ENCODE results near the gene DPYSL3. TPM values are rescaled to one million over a fixed set of nuclear protein-coding genes. Genes with fewer than 3 reads are reported as not detected.

DPYSL3 gene
- polyA plus RNA-seq, 1 donor from 2014 or later, result 689 TPM

- Histone ChIP-seq H3K27ac (ENCODE audit: low read length) (peak overlapping the region; percentile 40), H3K9ac (ENCODE audit: low read length) (no peak overlapping the region), H3F3A (ENCODE audit: insufficient read depth, low read length, poor library complexity, severe bottlenecking) (no peaks in the 10 kb centered on the region), H2AFZ (ENCODE audit: low read depth, low read length) (no peak overlapping the region), H3K36me3 (ENCODE audit: insufficient read depth, low read length) (no peaks in the 10 kb centered on the region), H3K79me2 (replicated peaks; ENCODE audit: insufficient read depth, low read length) (peaks cover 14% of the 10 kb centered on the region), H3K4me3 (ENCODE audit: low read length) (peak overlapping the region; percentile 25), H3K9me3 (ENCODE audit: low read length) (no peaks in the 10 kb centered on the region), H3K4me2 (ENCODE audit: low read length) (peak overlapping the region; percentile 17), H3K9me2 (ENCODE audit: insufficient read depth, low read length) (no peaks in the 10 kb centered on the region), H3K27me3 (ENCODE audit: insufficient read depth, low read depth, low read length) (peaks cover 2% of the 10 kb centered on the region), H4K20me1 (ENCODE audit: insufficient read depth) (no peaks in the 10 kb centered on the region)
- TF ChIP-seq REST (IDR thresholded peaks at IDR 0.05; ENCODE audit: borderline replicate concordance), result peak; percentile 58
- peak; percentile 76 for TF ChIP-seq POLR2AphosphoS5 (IDR thresholded peaks at IDR 0.05)
- no peak for TF ChIP-seq RAD21 (conservative IDR thresholded peaks at IDR 0.05)
- TF ChIP-seq EP300 (conservative IDR thresholded peaks at IDR 0.05; ENCODE audit: poor library complexity, severe bottlenecking), result peak; percentile 86
- no peak for TF ChIP-seq EZH2 (IDR thresholded peaks at IDR 0.05; ENCODE audit: borderline replicate concordance, insufficient read depth, low read length, poor library complexity, severe bottlenecking)
- TF ChIP-seq, protein P1, sequence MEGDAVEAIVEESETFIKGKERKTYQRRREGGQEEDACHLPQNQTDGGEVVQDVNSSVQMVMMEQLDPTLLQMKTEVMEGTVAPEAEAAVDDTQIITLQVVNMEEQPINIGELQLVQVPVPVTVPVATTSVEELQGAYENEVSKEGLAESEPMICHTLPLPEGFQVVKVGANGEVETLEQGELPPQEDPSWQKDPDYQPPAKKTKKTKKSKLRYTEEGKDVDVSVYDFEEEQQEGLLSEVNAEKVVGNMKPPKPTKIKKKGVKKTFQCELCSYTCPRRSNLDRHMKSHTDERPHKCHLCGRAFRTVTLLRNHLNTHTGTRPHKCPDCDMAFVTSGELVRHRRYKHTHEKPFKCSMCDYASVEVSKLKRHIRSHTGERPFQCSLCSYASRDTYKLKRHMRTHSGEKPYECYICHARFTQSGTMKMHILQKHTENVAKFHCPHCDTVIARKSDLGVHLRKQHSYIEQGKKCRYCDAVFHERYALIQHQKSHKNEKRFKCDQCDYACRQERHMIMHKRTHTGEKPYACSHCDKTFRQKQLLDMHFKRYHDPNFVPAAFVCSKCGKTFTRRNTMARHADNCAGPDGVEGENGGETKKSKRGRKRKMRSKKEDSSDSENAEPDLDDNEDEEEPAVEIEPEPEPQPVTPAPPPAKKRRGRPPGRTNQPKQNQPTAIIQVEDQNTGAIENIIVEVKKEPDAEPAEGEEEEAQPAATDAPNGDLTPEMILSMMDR (IDR thresholded peaks at IDR 0.05; ENCODE audit: poor library complexity, severe bottlenecking), result no peak
- TF ChIP-seq TAF1 (IDR thresholded peaks at IDR 0.05; ENCODE audit: low read depth), result no peak
These were observed 5.9 kb downstream of the DPYSL3 start for GRCh38 chr5:147504011-147504410.

- Histone ChIP-seq H3K79me2 (replicated peaks; ENCODE audit: insufficient read depth, low read length) (no peaks in the 10 kb centered on the region), H2AFZ (ENCODE audit: low read depth, low read length) (no peak overlapping the region), H3K4me2 (ENCODE audit: low read length) (no peak overlapping the region), H3K9ac (ENCODE audit: low read length) (no peak overlapping the region), H3K9me2 (ENCODE audit: insufficient read depth, low read length) (no peaks in the 10 kb centered on the region), H3K27me3 (ENCODE audit: insufficient read depth, low read depth, low read length) (no peaks in the 10 kb centered on the region), H4K20me1 (ENCODE audit: insufficient read depth) (no peaks in the 10 kb centered on the region), H3K27ac (ENCODE audit: low read length) (no peak overlapping the region), H3K9me3 (ENCODE audit: low read length) (no peaks in the 10 kb centered on the region), H3K4me3 (ENCODE audit: low read length) (no peak overlapping the region), H3K36me3 (ENCODE audit: insufficient read depth, low read length) (no peaks in the 10 kb centered on the region), H3F3A (ENCODE audit: insufficient read depth, low read length, poor library complexity, severe bottlenecking) (no peaks in the 10 kb centered on the region)
- TF ChIP-seq EZH2 (IDR thresholded peaks at IDR 0.05; ENCODE audit: borderline replicate concordance, insufficient read depth, low read length, poor library complexity, severe bottlenecking) (no peak), REST (IDR thresholded peaks at IDR 0.05; ENCODE audit: borderline replicate concordance) (no peak), EP300 (conservative IDR thresholded peaks at IDR 0.05; ENCODE audit: poor library complexity, severe bottlenecking) (no peak), RAD21 (conservative IDR thresholded peaks at IDR 0.05) (no peak), SMC3 (conservative IDR thresholded peaks at IDR 0.05; ENCODE audit: poor library complexity) (no peak), MXI1 (conservative IDR thresholded peaks at IDR 0.05; ENCODE audit: poor library complexity, severe bottlenecking) (no peak), TAF1 (IDR thresholded peaks at IDR 0.05; ENCODE audit: low read depth) (no peak), POLR2AphosphoS5 (IDR thresholded peaks at IDR 0.05) (no peak)
- TF ChIP-seq, protein P1 (IDR thresholded peaks at IDR 0.05; ENCODE audit: poor library complexity, severe bottlenecking), result no peak
These were observed 18.9 kb downstream of the DPYSL3 start for GRCh38 chr5:147490989-147491388.
